Inferior parietal cortex (tissue), 1 donor: Measurements from ENCODE around the gene RNF215.

Experiments
- DNase-seq: peaks from one replicate; pipeline ENCODE4 v3.0.0-alpha.2; 2016; ENCODE audit errors: extremely low spot score

Gene RNF215

DNA sequence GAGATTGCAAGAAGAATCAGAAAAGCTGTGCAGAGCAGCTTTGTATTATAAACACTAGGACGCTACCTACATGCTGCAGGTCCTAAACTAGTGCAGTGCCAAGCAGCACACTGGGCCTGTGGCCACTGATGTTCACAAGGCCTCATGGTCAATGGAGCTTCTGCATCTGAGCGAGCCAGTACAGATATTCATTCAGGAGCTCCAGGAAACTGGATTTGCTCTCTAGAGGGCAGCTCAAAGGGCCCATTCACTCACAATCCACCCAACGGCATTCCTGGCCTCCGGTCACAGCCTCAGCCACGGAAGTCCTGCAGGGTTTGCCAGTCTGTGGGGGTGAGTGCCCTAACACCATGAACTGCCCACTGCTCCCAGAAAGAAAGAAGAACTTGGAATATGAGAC lies 54.7 kb downstream of the RNF215 start:
- DNase-seq = peak; percentile 32
